ENCODE results near the gene ICOS.
"Not testable (repeated sequence)": the region's sequence is repeated elsewhere in the genome, so short reads cannot be mapped to it uniquely, and the experiment has no call there.

DNA sequence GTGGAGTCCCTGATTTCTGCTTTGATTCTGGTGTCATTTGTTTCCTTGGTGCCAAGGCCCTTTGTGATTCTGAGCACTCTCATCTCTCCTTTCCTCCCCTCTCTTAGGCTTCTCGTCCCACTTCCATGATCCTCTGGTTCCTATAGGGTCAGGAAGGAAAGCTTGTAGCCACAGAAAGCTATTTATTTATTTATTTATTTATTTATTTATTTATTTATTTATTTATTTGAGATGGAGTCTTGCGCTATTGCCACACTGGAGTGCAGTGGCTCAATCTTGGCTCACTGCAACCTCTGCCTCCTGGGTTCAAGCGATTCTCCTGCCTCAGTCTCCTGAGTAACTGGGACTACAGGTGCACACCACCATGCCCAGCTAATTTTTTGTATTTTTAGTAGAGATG, 49.4 kb downstream of the ICOS start:
- TF ChIP-seq, protein P1, sequence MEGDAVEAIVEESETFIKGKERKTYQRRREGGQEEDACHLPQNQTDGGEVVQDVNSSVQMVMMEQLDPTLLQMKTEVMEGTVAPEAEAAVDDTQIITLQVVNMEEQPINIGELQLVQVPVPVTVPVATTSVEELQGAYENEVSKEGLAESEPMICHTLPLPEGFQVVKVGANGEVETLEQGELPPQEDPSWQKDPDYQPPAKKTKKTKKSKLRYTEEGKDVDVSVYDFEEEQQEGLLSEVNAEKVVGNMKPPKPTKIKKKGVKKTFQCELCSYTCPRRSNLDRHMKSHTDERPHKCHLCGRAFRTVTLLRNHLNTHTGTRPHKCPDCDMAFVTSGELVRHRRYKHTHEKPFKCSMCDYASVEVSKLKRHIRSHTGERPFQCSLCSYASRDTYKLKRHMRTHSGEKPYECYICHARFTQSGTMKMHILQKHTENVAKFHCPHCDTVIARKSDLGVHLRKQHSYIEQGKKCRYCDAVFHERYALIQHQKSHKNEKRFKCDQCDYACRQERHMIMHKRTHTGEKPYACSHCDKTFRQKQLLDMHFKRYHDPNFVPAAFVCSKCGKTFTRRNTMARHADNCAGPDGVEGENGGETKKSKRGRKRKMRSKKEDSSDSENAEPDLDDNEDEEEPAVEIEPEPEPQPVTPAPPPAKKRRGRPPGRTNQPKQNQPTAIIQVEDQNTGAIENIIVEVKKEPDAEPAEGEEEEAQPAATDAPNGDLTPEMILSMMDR (IDR thresholded peaks at IDR 0.05) = not testable (repeated sequence)
- TF ChIP-seq EP300 (IDR thresholded peaks at IDR 0.05) = not testable (repeated sequence)

All from ovary (tissue), 3 donors.